ENCODE results near the gene MIB2. TPM values are rescaled to one million over a fixed set of nuclear protein-coding genes. Genes with fewer than 3 reads are reported as not detected.

MIB2 gene
- polyA plus RNA-seq, 1 of the 3 experiments (the other 2 are of a cell fraction) = 45.4 TPM

DNA sequence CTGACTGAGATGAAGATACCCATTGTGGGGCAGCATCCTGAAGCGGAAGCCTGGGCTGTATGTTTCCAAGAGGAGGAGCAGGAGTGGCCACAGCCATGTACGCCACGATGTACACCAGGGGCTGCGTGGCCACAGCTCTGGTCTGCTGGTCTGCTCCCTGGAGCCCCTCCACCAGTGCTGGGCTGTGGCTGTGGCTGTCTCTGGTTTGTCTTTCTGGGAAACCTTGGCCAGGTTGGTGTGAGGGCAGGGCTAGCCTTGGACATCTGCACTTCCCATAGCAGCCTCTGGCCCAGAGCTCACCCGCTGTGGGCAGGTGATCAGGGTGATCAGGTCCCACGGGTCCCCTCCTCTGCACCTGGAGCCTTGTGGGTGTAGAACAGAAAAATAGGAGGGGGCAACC, 2.6 kb downstream of the MIB2 start:
- H3K27me3 ChIP-seq (ENCODE audit: insufficient read depth) = no peaks in the 10 kb centered on the region
- TF ChIP-seq IRF3 (IDR thresholded peaks at IDR 0.05; ENCODE audit: low read depth, low read length) = no peak
- no peak for TF ChIP-seq ZBTB33 (IDR thresholded peaks at IDR 0.05; ENCODE audit: borderline replicate concordance, low read depth)
- no peak for TF ChIP-seq CHD2 (IDR thresholded peaks at IDR 0.05; ENCODE audit: low read length, partially characterized antibody)
- no peak for TF ChIP-seq POLR2AphosphoS5 (IDR thresholded peaks at IDR 0.05; ENCODE audit: low read depth, low read length)
- TF ChIP-seq RCOR1 (IDR thresholded peaks at IDR 0.05; ENCODE audit: low read length) = no peak
- TF ChIP-seq MEF2A (IDR thresholded peaks at IDR 0.05; ENCODE audit: borderline replicate concordance, low read depth) = no peak
- POLR2A ChIA-PET = no interaction called here
- H3K4me3 ChIP-seq (ENCODE audit: low read depth in 2 of 2, low read length in 1 of 2) = no peak overlapping the region
- no peak overlapping the region for H2AFZ ChIP-seq (ENCODE audit: low read depth)
- CTCF ChIA-PET = interaction anchor here (0.6 kb wide), 1 partner anchor 211 kb away, joined by 3 read pairs; no protein-coding TSS in a partner anchor
- 100% methylated on average over 1 of the region's 6 CpGs for WGBS (ENCODE audit: low lambda C conversion rate)
- peaks cover 0 to 18% of the 10 kb centered on the region in 2 experiments; a peak in 1 of 4 replicates for H3K4me1 ChIP-seq (ENCODE audit: control insufficient read depth in 1 of 2, insufficient read depth in 2 of 2, low read depth in 1 of 2, low read length in 1 of 2)
- H3F3A ChIP-seq (replicated peaks; ENCODE audit: insufficient read depth) = no peaks in the 10 kb centered on the region
- peaks cover 3 to 7% of the 10 kb centered on the region in 2 experiments for H3K36me3 ChIP-seq (replicated peaks in 1 of 2; ENCODE audit: control insufficient read depth in 1 of 2, insufficient read depth in 2 of 2, low read length in 1 of 2)
- no peak overlapping the region for H3K27ac ChIP-seq (ENCODE audit: low read depth in 2 of 2, low read length in 1 of 2)
- H3K79me2 ChIP-seq (ENCODE audit: insufficient read depth) = peaks cover 49% of the 10 kb centered on the region
- no peak overlapping the region for H3K4me2 ChIP-seq
- H3K9me2 ChIP-seq = no peaks in the 10 kb centered on the region
- DNase-seq = no peak
- H3K9ac ChIP-seq = no peak overlapping the region
- peaks cover 10% of the 10 kb centered on the region for H4K20me1 ChIP-seq (ENCODE audit: insufficient read depth)
- H3K9me3 ChIP-seq = no peaks in the 10 kb centered on the region

GRCh38 chr1:1618396-1619068, 3.2 kb downstream of the MIB2 start:
- no peak overlapping the region for H2AFZ ChIP-seq (ENCODE audit: low read depth)
- H3K9me2 ChIP-seq = no peaks in the 10 kb centered on the region
- no peak overlapping the region for H3K4me2 ChIP-seq
- H3K4me3 ChIP-seq (ENCODE audit: low read depth in 2 of 2, low read length in 1 of 2) = no peak overlapping the region
- H3K4me1 ChIP-seq (ENCODE audit: control insufficient read depth in 1 of 2, insufficient read depth in 2 of 2, low read depth in 1 of 2, low read length in 1 of 2) = peaks cover 0 to 18% of the 10 kb centered on the region in 2 experiments; a peak in 1 of 4 replicates
- ChIA-PET CTCF (no interaction called here), POLR2A (no interaction called here)
- H3K9me3 ChIP-seq = no peaks in the 10 kb centered on the region
- no peaks in the 10 kb centered on the region for H3F3A ChIP-seq (replicated peaks; ENCODE audit: insufficient read depth)
- H3K27me3 ChIP-seq (ENCODE audit: insufficient read depth) = no peaks in the 10 kb centered on the region
- WGBS (ENCODE audit: low lambda C conversion rate) = 100% methylated on average over 1 of the region's 9 CpGs
- no peak for DNase-seq
- peaks cover 3 to 7% of the 10 kb centered on the region in 2 experiments for H3K36me3 ChIP-seq (replicated peaks in 1 of 2; ENCODE audit: control insufficient read depth in 1 of 2, insufficient read depth in 2 of 2, low read length in 1 of 2)
- H3K27ac ChIP-seq (ENCODE audit: low read depth in 2 of 2, low read length in 1 of 2) = no peak overlapping the region
- H4K20me1 ChIP-seq (ENCODE audit: insufficient read depth) = peaks cover 10% of the 10 kb centered on the region
- TF ChIP-seq IRF3 (IDR thresholded peaks at IDR 0.05; ENCODE audit: low read depth, low read length) (no peak), EP300 (IDR thresholded peaks at IDR 0.05; ENCODE audit: borderline replicate concordance in 1 of 2, low read depth in 1 of 2, low read length in 1 of 2) (no peak), TAF1 (IDR thresholded peaks at IDR 0.05; ENCODE audit: borderline replicate concordance, low read depth, low read length) (no peak), GABPA (IDR thresholded peaks at IDR 0.05; ENCODE audit: low read depth) (no peak), MXI1 (IDR thresholded peaks at IDR 0.05; ENCODE audit: low read depth, low read length) (no peak)
- TF ChIP-seq, protein P1, sequence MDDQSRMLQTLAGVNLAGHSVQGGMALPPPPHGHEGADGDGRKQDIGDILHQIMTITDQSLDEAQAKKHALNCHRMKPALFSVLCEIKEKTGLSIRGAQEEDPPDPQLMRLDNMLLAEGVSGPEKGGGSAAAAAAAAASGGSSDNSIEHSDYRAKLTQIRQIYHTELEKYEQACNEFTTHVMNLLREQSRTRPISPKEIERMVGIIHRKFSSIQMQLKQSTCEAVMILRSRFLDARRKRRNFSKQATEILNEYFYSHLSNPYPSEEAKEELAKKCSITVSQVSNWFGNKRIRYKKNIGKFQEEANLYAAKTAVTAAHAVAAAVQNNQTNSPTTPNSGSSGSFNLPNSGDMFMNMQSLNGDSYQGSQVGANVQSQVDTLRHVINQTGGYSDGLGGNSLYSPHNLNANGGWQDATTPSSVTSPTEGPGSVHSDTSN (IDR thresholded peaks at IDR 0.05) = no peak
- H3K9ac ChIP-seq = no peak overlapping the region
- peaks cover 45% of the 10 kb centered on the region for H3K79me2 ChIP-seq (ENCODE audit: insufficient read depth)

Measured in SK-N-SH (cell line).